Panc1 (cell line): ENCODE results near the gene HLA-F.

Source experiments
- CTCF ChIP-seq: fragments of 450-650 bp; IDR thresholded peaks from 2 replicates; pipeline ENCODE4 v1.5.1; 2017; ENCODE audit warnings: mild to moderate bottlenecking
- SIN3A ChIP-seq: IDR thresholded peaks from 2 replicates; pipeline ENCODE4 v1.6.1; 2012; ENCODE audit warnings: low read depth, mild to moderate bottlenecking, low read length, moderate library complexity, borderline replicate concordance; ENCODE audit not compliant: insufficient read depth

- TF ChIP-seq CTCF = no peak
- TF ChIP-seq SIN3A = no peak
Observed at GRCh38 chr6:29676981-29677601, 46.1 kb upstream of the HLA-F start.
